GM12878 (cell line): ENCODE measurements around the gene EHHADH. TPM values are rescaled to one million over a fixed set of nuclear protein-coding genes. Genes with fewer than 3 reads are reported as not detected.
A peak's percentile ranks its signal among the peaks of the same experiment; 100 is the strongest.

Experiments used
- CHD4 ChIP-seq: fragments of 200-600 bp; sonication (generic); IDR thresholded peaks from 2 replicates; pipeline ENCODE4 v1.6.1; 2016; ENCODE audit warnings: mild to moderate bottlenecking
- CREB1 ChIP-seq: IDR thresholded peaks from 2 replicates; pipeline ENCODE4 v1.6.1; 2012; ENCODE audit warnings: low read depth, mild to moderate bottlenecking, inconsistent platforms
- DPF2 ChIP-seq: fragments of 450-650 bp; IDR thresholded peaks from 2 replicates; pipeline ENCODE4 v1.6.1; 2017; ENCODE audit warnings: mild to moderate bottlenecking
- HDAC6 ChIP-seq: fragments of 200-600 bp; sonication (generic); IDR thresholded peaks from one replicate; pipeline ENCODE4 v1.8.0; 2017; ENCODE audit warnings: antibody characterized with exemption; ENCODE audit not compliant: unreplicated experiment
- KDM1A ChIP-seq: fragments of 200-600 bp; sonication (generic); IDR thresholded peaks from 2 replicates; pipeline ENCODE4 v1.6.1; 2016; ENCODE audit warnings: borderline replicate concordance
- MEF2B ChIP-seq: fragments of 450-650 bp; IDR thresholded peaks from 2 replicates; pipeline ENCODE4 v1.6.1; 2018; ENCODE audit warnings: mild to moderate bottlenecking, moderate library complexity; ENCODE audit not compliant: partially characterized antibody, poor library complexity, severe bottlenecking
- NR2F1 ChIP-seq: fragments of 450-650 bp; conservative IDR thresholded peaks from 2 replicates; pipeline ENCODE4 v1.6.1; 2017; ENCODE audit warnings: mild to moderate bottlenecking
- PAX8 ChIP-seq: fragments of 450-650 bp; IDR thresholded peaks from 2 replicates; pipeline ENCODE4 v1.6.1; 2017; ENCODE audit warnings: mild to moderate bottlenecking, moderate library complexity
- POLR2A ChIP-seq: IDR thresholded peaks from 2 replicates; pipeline ENCODE4 v1.6.1; 2011; ENCODE audit warnings: low read depth, mild to moderate bottlenecking, low read length
- RAD51 ChIP-seq: fragments of 450-650 bp; IDR thresholded peaks from 2 replicates; pipeline ENCODE4 v1.6.1; 2016; ENCODE audit warnings: moderate library complexity, mild to moderate bottlenecking, inconsistent platforms
- SMAD5 ChIP-seq: IDR thresholded peaks from 2 replicates; pipeline ENCODE4 v1.6.1; 2016; ENCODE audit warnings: antibody characterized with exemption, low read depth
- SMARCA5 ChIP-seq: fragments of 450-650 bp; IDR thresholded peaks from 2 replicates; pipeline ENCODE4 v1.6.1; 2017; ENCODE audit warnings: mild to moderate bottlenecking
- STAT3 ChIP-seq: IDR thresholded peaks from 2 replicates; pipeline ENCODE4 v1.6.1; 2011; ENCODE audit warnings: low read depth, low read length, improper control_type of control experiment
- WRNIP1 ChIP-seq: IDR thresholded peaks from 2 replicates; pipeline ENCODE4 v1.6.1; 2011; ENCODE audit warnings: low read depth, low read length, improper control_type of control experiment, borderline replicate concordance
- polyA plus RNA-seq, 11 experiments: library from polyadenylated mRNA; depleted of rRNA in 4 of 11; unstranded in 6 of 11; stranded (reverse) in 5 of 11; fragments of >200 nt; fragmentation: Nextera tagmentation in 4 of 11; fragmentation: Illumina TruSeq in 1 of 11; extraction: Ambion mirVana in 4 of 11; extraction: Trizol in 1 of 11; gene quantifications; 1 replicate in 1 of 11; 2 replicates in 10 of 11; pipeline versions ENCODE4 v1.2.1 to v1.2.3, GENCODE V29; 2011 to 2016; ENCODE audit warnings: inconsistent platforms in 2 of 11, missing spikeins in 2 of 11, low read depth in 1 of 11
- total RNA-seq, 4 experiments: library from RNA; depleted of rRNA in 3 of 4; stranded (reverse); fragments of >200 nt in 3 of 4; fragmentation: Illumina TruSeq in 1 of 4; extraction: Trizol in 1 of 4; gene quantifications; 2 replicates each; pipeline versions ENCODE4 v1.2.1 to v1.2.3, GENCODE V29; 2013 to 2021
- TF ChIP-seq, protein P1 (sequence below): fragments of 450-650 bp; IDR thresholded peaks from 2 replicates; pipeline ENCODE4 v1.6.1; 2016; ENCODE audit warnings: mild to moderate bottlenecking, moderate library complexity, borderline replicate concordance
- TF ChIP-seq, protein P2 (sequence below): IDR thresholded peaks from 2 replicates; pipeline ENCODE4 v1.6.1; 2011; ENCODE audit warnings: borderline replicate concordance, low read depth, mild to moderate bottlenecking, moderate library complexity, low read length; ENCODE audit not compliant: insufficient read depth, poor library complexity, severe bottlenecking
- TF ChIP-seq, protein P3 (sequence below): fragments of 450-650 bp; IDR thresholded peaks from 2 replicates; pipeline ENCODE4 v1.6.1; 2018; ENCODE audit warnings: borderline replicate concordance, mild to moderate bottlenecking; ENCODE audit not compliant: partially characterized antibody
- TF ChIP-seq, protein P4 (sequence below): IDR thresholded peaks from 2 replicates; pipeline ENCODE4 v1.6.1; 2011; ENCODE audit warnings: low read depth, low read length, improper control_type of control experiment, borderline replicate concordance
- TF ChIP-seq, protein P5 (sequence below): fragments of 450-650 bp; IDR thresholded peaks from 2 replicates; pipeline ENCODE4 v1.6.1; 2014; ENCODE audit warnings: mild to moderate bottlenecking

EHHADH gene
- total and polyA plus RNA-seq, 10 of the 15 experiments (the other 5 are each of a cell fraction or from before 2014, with no cell fraction given): 0.96 to 8.4 (median 5.3) TPM

DNA sequence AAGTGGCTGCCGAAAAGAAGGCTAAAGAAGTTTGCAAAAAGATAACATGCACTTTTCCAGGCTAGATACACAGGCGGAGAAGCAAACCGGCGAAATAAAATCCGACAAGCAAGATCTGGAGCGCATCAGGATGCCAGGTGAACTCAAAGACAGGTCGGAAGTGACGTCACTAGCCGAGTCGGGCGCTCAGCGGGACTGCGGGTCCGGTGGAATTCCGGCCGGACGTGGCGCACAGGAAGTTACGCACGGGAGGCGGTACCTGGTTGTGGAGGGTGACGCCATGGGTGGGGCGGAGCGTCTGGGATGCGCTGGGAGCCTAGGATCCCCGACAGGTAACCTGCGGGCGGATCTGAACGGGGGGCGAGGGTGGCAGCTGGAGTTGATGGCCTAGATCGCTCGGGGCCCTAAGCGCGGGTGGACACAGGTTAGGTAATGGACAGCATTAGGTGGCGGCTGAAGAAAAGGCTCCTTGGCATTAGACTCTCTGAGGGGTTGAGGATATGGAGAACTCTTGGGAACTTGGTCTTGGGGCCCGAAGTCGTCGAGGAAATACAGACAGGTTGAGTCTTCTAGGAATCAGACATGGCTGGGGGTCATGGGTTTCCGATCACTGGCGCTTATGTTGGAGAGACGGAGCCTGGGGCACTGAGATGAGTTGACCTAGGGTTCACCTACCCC is 29.0 kb upstream of the EHHADH start (continued):
- TF ChIP-seq, protein P1, sequence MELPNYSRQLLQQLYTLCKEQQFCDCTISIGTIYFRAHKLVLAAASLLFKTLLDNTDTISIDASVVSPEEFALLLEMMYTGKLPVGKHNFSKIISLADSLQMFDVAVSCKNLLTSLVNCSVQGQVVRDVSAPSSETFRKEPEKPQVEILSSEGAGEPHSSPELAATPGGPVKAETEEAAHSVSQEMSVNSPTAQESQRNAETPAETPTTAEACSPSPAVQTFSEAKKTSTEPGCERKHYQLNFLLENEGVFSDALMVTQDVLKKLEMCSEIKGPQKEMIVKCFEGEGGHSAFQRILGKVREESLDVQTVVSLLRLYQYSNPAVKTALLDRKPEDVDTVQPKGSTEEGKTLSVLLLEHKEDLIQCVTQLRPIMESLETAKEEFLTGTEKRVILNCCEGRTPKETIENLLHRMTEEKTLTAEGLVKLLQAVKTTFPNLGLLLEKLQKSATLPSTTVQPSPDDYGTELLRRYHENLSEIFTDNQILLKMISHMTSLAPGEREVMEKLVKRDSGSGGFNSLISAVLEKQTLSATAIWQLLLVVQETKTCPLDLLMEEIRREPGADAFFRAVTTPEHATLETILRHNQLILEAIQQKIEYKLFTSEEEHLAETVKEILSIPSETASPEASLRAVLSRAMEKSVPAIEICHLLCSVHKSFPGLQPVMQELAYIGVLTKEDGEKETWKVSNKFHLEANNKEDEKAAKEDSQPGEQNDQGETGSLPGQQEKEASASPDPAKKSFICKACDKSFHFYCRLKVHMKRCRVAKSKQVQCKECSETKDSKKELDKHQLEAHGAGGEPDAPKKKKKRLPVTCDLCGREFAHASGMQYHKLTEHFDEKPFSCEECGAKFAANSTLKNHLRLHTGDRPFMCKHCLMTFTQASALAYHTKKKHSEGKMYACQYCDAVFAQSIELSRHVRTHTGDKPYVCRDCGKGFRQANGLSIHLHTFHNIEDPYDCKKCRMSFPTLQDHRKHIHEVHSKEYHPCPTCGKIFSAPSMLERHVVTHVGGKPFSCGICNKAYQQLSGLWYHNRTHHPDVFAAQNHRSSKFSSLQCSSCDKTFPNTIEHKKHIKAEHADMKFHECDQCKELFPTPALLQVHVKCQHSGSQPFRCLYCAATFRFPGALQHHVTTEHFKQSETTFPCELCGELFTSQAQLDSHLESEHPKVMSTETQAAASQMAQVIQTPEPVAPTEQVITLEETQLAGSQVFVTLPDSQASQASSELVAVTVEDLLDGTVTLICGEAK: peak; percentile 96
- TF ChIP-seq RAD51: no peak
- TF ChIP-seq, protein P2, sequence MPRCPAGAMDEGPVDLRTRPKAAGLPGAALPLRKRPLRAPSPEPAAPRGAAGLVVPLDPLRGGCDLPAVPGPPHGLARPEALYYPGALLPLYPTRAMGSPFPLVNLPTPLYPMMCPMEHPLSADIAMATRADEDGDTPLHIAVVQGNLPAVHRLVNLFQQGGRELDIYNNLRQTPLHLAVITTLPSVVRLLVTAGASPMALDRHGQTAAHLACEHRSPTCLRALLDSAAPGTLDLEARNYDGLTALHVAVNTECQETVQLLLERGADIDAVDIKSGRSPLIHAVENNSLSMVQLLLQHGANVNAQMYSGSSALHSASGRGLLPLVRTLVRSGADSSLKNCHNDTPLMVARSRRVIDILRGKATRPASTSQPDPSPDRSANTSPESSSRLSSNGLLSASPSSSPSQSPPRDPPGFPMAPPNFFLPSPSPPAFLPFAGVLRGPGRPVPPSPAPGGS: no peak
- TF ChIP-seq, protein P3, sequence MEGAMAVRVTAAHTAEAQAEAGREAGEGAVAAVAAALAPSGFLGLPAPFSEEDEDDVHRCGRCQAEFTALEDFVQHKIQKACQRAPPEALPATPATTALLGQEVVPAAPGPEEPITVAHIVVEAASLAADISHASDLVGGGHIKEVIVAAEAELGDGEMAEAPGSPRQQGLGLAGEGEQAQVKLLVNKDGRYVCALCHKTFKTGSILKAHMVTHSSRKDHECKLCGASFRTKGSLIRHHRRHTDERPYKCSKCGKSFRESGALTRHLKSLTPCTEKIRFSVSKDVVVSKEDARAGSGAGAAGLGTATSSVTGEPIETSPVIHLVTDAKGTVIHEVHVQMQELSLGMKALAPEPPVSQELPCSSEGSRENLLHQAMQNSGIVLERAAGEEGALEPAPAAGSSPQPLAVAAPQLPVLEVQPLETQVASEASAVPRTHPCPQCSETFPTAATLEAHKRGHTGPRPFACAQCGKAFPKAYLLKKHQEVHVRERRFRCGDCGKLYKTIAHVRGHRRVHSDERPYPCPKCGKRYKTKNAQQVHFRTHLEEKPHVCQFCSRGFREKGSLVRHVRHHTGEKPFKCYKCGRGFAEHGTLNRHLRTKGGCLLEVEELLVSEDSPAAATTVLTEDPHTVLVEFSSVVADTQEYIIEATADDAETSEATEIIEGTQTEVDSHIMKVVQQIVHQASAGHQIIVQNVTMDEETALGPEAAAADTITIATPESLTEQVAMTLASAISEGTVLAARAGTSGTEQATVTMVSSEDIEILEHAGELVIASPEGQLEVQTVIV: no peak
- TF ChIP-seq HDAC6: no peak
- TF ChIP-seq POLR2A: peak; percentile 80
- peak; percentile 99 for TF ChIP-seq CREB1
- TF ChIP-seq WRNIP1: no peak
- TF ChIP-seq SMARCA5: no peak
- TF ChIP-seq STAT3: no peak
- TF ChIP-seq, protein P4, sequence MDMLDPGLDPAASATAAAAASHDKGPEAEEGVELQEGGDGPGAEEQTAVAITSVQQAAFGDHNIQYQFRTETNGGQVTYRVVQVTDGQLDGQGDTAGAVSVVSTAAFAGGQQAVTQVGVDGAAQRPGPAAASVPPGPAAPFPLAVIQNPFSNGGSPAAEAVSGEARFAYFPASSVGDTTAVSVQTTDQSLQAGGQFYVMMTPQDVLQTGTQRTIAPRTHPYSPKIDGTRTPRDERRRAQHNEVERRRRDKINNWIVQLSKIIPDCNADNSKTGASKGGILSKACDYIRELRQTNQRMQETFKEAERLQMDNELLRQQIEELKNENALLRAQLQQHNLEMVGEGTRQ: no peak
- no peak for TF ChIP-seq DPF2
- no peak for TF ChIP-seq KDM1A
- no peak for TF ChIP-seq PAX8
- TF ChIP-seq MEF2B: peak; percentile 25
- TF ChIP-seq NR2F1: peak; percentile 31; the same call in 1 of the 2 replicates
- TF ChIP-seq, protein P5, sequence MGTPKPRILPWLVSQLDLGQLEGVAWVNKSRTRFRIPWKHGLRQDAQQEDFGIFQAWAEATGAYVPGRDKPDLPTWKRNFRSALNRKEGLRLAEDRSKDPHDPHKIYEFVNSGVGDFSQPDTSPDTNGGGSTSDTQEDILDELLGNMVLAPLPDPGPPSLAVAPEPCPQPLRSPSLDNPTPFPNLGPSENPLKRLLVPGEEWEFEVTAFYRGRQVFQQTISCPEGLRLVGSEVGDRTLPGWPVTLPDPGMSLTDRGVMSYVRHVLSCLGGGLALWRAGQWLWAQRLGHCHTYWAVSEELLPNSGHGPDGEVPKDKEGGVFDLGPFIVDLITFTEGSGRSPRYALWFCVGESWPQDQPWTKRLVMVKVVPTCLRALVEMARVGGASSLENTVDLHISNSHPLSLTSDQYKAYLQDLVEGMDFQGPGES: no peak
- TF ChIP-seq SMAD5: peak; percentile 60; the same call in 1 of the 2 replicates
- TF ChIP-seq CHD4: no peak
